Central memory CD8-positive, alpha-beta T cell (primary cell): Measurements from ENCODE around the gene TLCD3B.

Experiments used
- ATAC-seq: fragments of 150-1000 bp; cut with Tn5 transposase; replicated peaks from 2 replicates; pipeline ENCODE4 v1.10.0; 2022; ENCODE audit warnings: mild to moderate bottlenecking, moderate FRiP score, moderate number of reproducible peaks; ENCODE audit not compliant: poor library complexity, severe bottlenecking; ENCODE audit errors: extremely low read depth
- DNase-seq, 2 donors: peaks; one replicate each; pipeline ENCODE4 v3.0.0; 2021; ENCODE audit warnings: low spot score in 2 of 2
- H3K27ac Mint-ChIP-seq: one replicate; pipeline ENCODE4 v1.8.0; 2022; ENCODE audit warnings: low read depth, mild to moderate bottlenecking, moderate library complexity, mixed read lengths
- H3K27me3 Mint-ChIP-seq: one replicate; pipeline ENCODE4 v1.8.0; 2022; ENCODE audit warnings: mixed read lengths
- H3K36me3 Mint-ChIP-seq: one replicate; pipeline ENCODE4 v1.8.0; 2022; ENCODE audit warnings: mild to moderate bottlenecking, moderate library complexity, mixed read lengths; ENCODE audit not compliant: insufficient read depth
- H3K4me1 Mint-ChIP-seq: one replicate; pipeline ENCODE4 v1.8.0; 2022; ENCODE audit warnings: mixed read lengths
- H3K4me3 Mint-ChIP-seq: one replicate; pipeline ENCODE4 v1.8.0; 2022; ENCODE audit warnings: mild to moderate bottlenecking, moderate library complexity, mixed read lengths
- H3K9me3 Mint-ChIP-seq: one replicate; pipeline ENCODE4 v1.8.0; 2022; ENCODE audit warnings: mixed read lengths

TLCD3B gene

GRCh38 chr16:30066761-30067583, 35.9 kb upstream of the TLCD3B start:
- Mint-ChIP-seq H3K27ac (peak overlapping the region; percentile 98), H3K4me1 (peaks cover 39% of the 10 kb centered on the region), H3K9me3 (no peaks in the 10 kb centered on the region), H3K4me3 (peak overlapping the region; percentile 96), H3K27me3 (no peaks in the 10 kb centered on the region), H3K36me3 (peaks cover 64% of the 10 kb centered on the region)
- no peak for ATAC-seq
- no peak for DNase-seq

- Mint-ChIP-seq H3K4me1 (peaks cover 39% of the 10 kb centered on the region), H3K27me3 (no peaks in the 10 kb centered on the region), H3K27ac (peak overlapping the region; percentile 98), H3K9me3 (no peaks in the 10 kb centered on the region), H3K36me3 (peaks cover 59% of the 10 kb centered on the region), H3K4me3 (peak overlapping the region; percentile 96)
- no peak for ATAC-seq
- peak in 1 of 2 donors; percentile 21 for DNase-seq
Measured at GRCh38 chr16:30065943-30066760, 35.1 kb upstream of the TLCD3B start.

- Mint-ChIP-seq H3K9me3 (no peaks in the 10 kb centered on the region), H3K36me3 (peaks cover 53% of the 10 kb centered on the region), H3K27me3 (no peaks in the 10 kb centered on the region), H3K4me3 (peak within 1 kb of the TSS; percentile 96), H3K4me1 (peaks cover 39% of the 10 kb centered on the region), H3K27ac (peak within 1 kb of the TSS; percentile 98)
- peak; percentile 87 for ATAC-seq
- peak; percentile 86 to 92 for DNase-seq
Measured at GRCh38 chr16:30065102-30065942, 34.3 kb upstream of the TLCD3B start, which contains the start of gene ALDOA. Gene ALDOA (plus strand): TSS chr16:30065760. CDS start chr16:30066898, 1,138 bp downstream.

- Mint-ChIP-seq H3K27me3 (no peaks in the 10 kb centered on the region), H3K4me1 (peaks cover 38% of the 10 kb centered on the region), H3K36me3 (peaks cover 46% of the 10 kb centered on the region), H3K9me3 (no peaks in the 10 kb centered on the region), H3K4me3 (peak overlapping the region; percentile 96), H3K27ac (peak overlapping the region; percentile 98)
- DNase-seq (no peak), ATAC-seq (no peak)
Measured at GRCh38 chr16:30064729-30065101, 33.6 kb upstream of the TLCD3B start.

- ATAC-seq = no peak
- peak; percentile 35 to 37 for DNase-seq
- peak overlapping the region; percentile 96 for H3K4me3 Mint-ChIP-seq
- no peaks in the 10 kb centered on the region for H3K9me3 Mint-ChIP-seq
- peaks cover 33% of the 10 kb centered on the region for H3K4me1 Mint-ChIP-seq
- H3K36me3 Mint-ChIP-seq = peaks cover 40% of the 10 kb centered on the region
- peak overlapping the region; percentile 98 for H3K27ac Mint-ChIP-seq
- no peaks in the 10 kb centered on the region for H3K27me3 Mint-ChIP-seq
Measured at GRCh38 chr16:30063893-30064728, 33.0 kb upstream of the TLCD3B start.

- Mint-ChIP-seq H3K4me3 (peak overlapping the region; percentile 96), H3K27me3 (no peaks in the 10 kb centered on the region), H3K27ac (peak overlapping the region; percentile 98), H3K4me1 (peaks cover 28% of the 10 kb centered on the region), H3K36me3 (peaks cover 35% of the 10 kb centered on the region), H3K9me3 (no peaks in the 10 kb centered on the region)
- DNase-seq (no peak), ATAC-seq (no peak)
Measured at GRCh38 chr16:30063278-30063892, 32.3 kb upstream of the TLCD3B start.

GRCh38 chr16:30060836-30061554, 29.9 kb upstream of the TLCD3B start:
- H3K27me3 Mint-ChIP-seq = no peaks in the 10 kb centered on the region
- H3K36me3 Mint-ChIP-seq = peaks cover 17% of the 10 kb centered on the region
- H3K4me3 Mint-ChIP-seq = no peak overlapping the region
- no peak overlapping the region for H3K27ac Mint-ChIP-seq
- H3K4me1 Mint-ChIP-seq = peaks cover 11% of the 10 kb centered on the region
- DNase-seq (no peak), ATAC-seq (no peak)
- H3K9me3 Mint-ChIP-seq = no peaks in the 10 kb centered on the region

GRCh38 chr16:30060346-30060745, 29.3 kb upstream of the TLCD3B start:
- peaks cover 12% of the 10 kb centered on the region for H3K36me3 Mint-ChIP-seq
- no peak overlapping the region for H3K27ac Mint-ChIP-seq
- no peak overlapping the region for H3K4me3 Mint-ChIP-seq
- H3K9me3 Mint-ChIP-seq = no peaks in the 10 kb centered on the region
- ATAC-seq (no peak), DNase-seq (no peak)
- H3K4me1 Mint-ChIP-seq = peaks cover 11% of the 10 kb centered on the region
- H3K27me3 Mint-ChIP-seq = no peaks in the 10 kb centered on the region

- no peak overlapping the region for H3K27ac Mint-ChIP-seq
- peaks cover 23% of the 10 kb centered on the region for H3K4me1 Mint-ChIP-seq
- no peaks in the 10 kb centered on the region for H3K27me3 Mint-ChIP-seq
- H3K36me3 Mint-ChIP-seq = peaks cover 13% of the 10 kb centered on the region
- DNase-seq (peak in 1 of 2 donors; percentile 36), ATAC-seq (no peak)
- no peaks in the 10 kb centered on the region for H3K9me3 Mint-ChIP-seq
- H3K4me3 Mint-ChIP-seq = peak overlapping the region; percentile 83
Measured at GRCh38 chr16:30054959-30055553, 24.0 kb upstream of the TLCD3B start.

- Mint-ChIP-seq H3K9me3 (no peaks in the 10 kb centered on the region), H3K4me1 (peaks cover 23% of the 10 kb centered on the region), H3K4me3 (peak overlapping the region; percentile 83), H3K27ac (no peak overlapping the region), H3K27me3 (no peaks in the 10 kb centered on the region), H3K36me3 (peaks cover 13% of the 10 kb centered on the region)
- DNase-seq (no peak), ATAC-seq (no peak)
Measured at GRCh38 chr16:30054451-30054850, 23.4 kb upstream of the TLCD3B start.
